NT2/D1 (cell line): ENCODE data around the gene PHLPP1.

Experiments
- DNase-seq: peaks from one replicate; pipeline ENCODE4 v3.0.0-alpha.2; 2011; ENCODE audit warnings: low read depth, low spot score
- H3K27me3 ChIP-seq: 2 replicates; pipeline ENCODE4 v1.6.0; 2011; ENCODE audit warnings: mild to moderate bottlenecking; ENCODE audit not compliant: insufficient read length, insufficient read depth
- H3K36me3 ChIP-seq: 2 replicates; pipeline ENCODE4 v1.6.1; 2011; ENCODE audit warnings: mild to moderate bottlenecking, low read length, mixed read lengths; ENCODE audit not compliant: insufficient read depth, insufficient read length
- H3K4me1 ChIP-seq: 2 replicates; pipeline ENCODE4 v1.5.1; 2011; ENCODE audit not compliant: insufficient read depth, insufficient read length
- H3K4me3 ChIP-seq: 2 replicates; pipeline ENCODE4 v1.5.1; 2011; ENCODE audit warnings: low read depth; ENCODE audit not compliant: insufficient read length
- H3K9ac ChIP-seq: 2 replicates; pipeline ENCODE4 v1.6.0; 2011; ENCODE audit warnings: low read depth; ENCODE audit not compliant: insufficient read length
- H3K9me3 ChIP-seq: 2 replicates; pipeline ENCODE4 v1.5.1; 2011; ENCODE audit warnings: mild to moderate bottlenecking, low read length; ENCODE audit not compliant: insufficient read depth
- SUZ12 ChIP-seq: IDR thresholded peaks from 2 replicates; pipeline ENCODE4 v1.6.1; 2011; ENCODE audit not compliant: insufficient read length, insufficient read depth; ENCODE audit errors: extremely low read depth
- YY1 ChIP-seq: IDR thresholded peaks from 2 replicates; pipeline ENCODE4 v1.6.1; 2011; ENCODE audit not compliant: insufficient read length, insufficient read depth
- ZNF274 ChIP-seq: IDR thresholded peaks from 2 replicates; pipeline ENCODE4 v1.6.1; 2011; ENCODE audit warnings: mild to moderate bottlenecking, low read depth, low read length

Gene PHLPP1

GRCh38 chr18:62856294-62856693 lies 141.0 kb downstream of the PHLPP1 start:
- no peak overlapping the region for H3K9ac ChIP-seq
- no peaks in the 10 kb centered on the region for H3K9me3 ChIP-seq
- no peaks in the 10 kb centered on the region for H3K27me3 ChIP-seq
- no peak overlapping the region for H3K4me3 ChIP-seq
- no peaks in the 10 kb centered on the region for H3K4me1 ChIP-seq
- no peak for TF ChIP-seq YY1
- TF ChIP-seq ZNF274: no peak
- no peak for TF ChIP-seq SUZ12
- no peak for DNase-seq
- no peaks in the 10 kb centered on the region for H3K36me3 ChIP-seq

- no peak overlapping the region for H3K9ac ChIP-seq
- no peak overlapping the region for H3K4me3 ChIP-seq
- H3K27me3 ChIP-seq: no peaks in the 10 kb centered on the region
- H3K36me3 ChIP-seq: no peaks in the 10 kb centered on the region
- no peaks in the 10 kb centered on the region for H3K4me1 ChIP-seq
- TF ChIP-seq YY1 (no peak), ZNF274 (no peak), SUZ12 (no peak)
- no peak for DNase-seq
- H3K9me3 ChIP-seq: no peaks in the 10 kb centered on the region
Observed at GRCh38 chr18:62857263-62857976, 142.1 kb downstream of the PHLPP1 start.

DNA sequence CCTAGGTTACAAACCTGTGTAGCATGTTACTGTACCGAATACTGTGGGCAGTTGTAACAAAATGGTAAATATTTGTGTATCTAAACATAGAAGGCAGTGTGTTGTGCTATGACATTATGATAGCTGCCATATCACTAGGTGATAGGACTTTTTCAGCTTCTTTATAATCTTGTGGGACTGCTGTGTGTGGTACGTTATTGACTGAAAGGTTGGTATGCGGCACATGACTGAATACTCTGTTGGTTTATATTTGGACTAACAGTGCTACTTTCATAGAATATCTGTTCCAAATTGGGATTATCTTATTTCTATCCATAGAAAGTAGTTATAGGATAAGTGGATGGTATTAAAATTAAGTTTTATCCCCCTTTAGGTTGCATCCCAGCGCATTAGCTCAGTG lies 144.7 kb downstream of the PHLPP1 start:
- Histone ChIP-seq H3K4me3 (no peak overlapping the region), H3K9ac (no peak overlapping the region), H3K36me3 (no peaks in the 10 kb centered on the region), H3K9me3 (no peaks in the 10 kb centered on the region), H3K4me1 (no peaks in the 10 kb centered on the region), H3K27me3 (no peaks in the 10 kb centered on the region)
- DNase-seq: no peak
- TF ChIP-seq YY1 (no peak), ZNF274 (no peak), SUZ12 (no peak)

GRCh38 chr18:62862466-62862865 lies 147.1 kb downstream of the PHLPP1 start:
- DNase-seq: no peak

GRCh38 chr18:62863579-62864001 lies 148.2 kb downstream of the PHLPP1 start:
- Histone ChIP-seq H3K27me3 (no peaks in the 10 kb centered on the region), H3K4me1 (no peaks in the 10 kb centered on the region), H3K9me3 (no peaks in the 10 kb centered on the region), H3K9ac (no peak overlapping the region), H3K36me3 (no peaks in the 10 kb centered on the region), H3K4me3 (no peak overlapping the region)
- DNase-seq: no peak
- TF ChIP-seq ZNF274: no peak
- no peak for TF ChIP-seq SUZ12
- no peak for TF ChIP-seq YY1

More at GRCh38 chr18:62862466-62862865, 147.1 kb downstream of the PHLPP1 start:
- Histone ChIP-seq H3K4me3 (no peak overlapping the region), H3K9ac (no peak overlapping the region), H3K9me3 (no peaks in the 10 kb centered on the region), H3K4me1 (no peaks in the 10 kb centered on the region), H3K36me3 (no peaks in the 10 kb centered on the region), H3K27me3 (no peaks in the 10 kb centered on the region)
- TF ChIP-seq YY1 (no peak), SUZ12 (no peak), ZNF274 (no peak)

- Histone ChIP-seq H3K4me3 (no peak overlapping the region), H3K27me3 (no peaks in the 10 kb centered on the region), H3K36me3 (no peaks in the 10 kb centered on the region), H3K9ac (no peak overlapping the region), H3K4me1 (no peaks in the 10 kb centered on the region), H3K9me3 (no peaks in the 10 kb centered on the region)
- DNase-seq: no peak
- TF ChIP-seq SUZ12: no peak
- no peak for TF ChIP-seq YY1
- TF ChIP-seq ZNF274: no peak
Observed at GRCh38 chr18:62865498-62865897, 150.2 kb downstream of the PHLPP1 start.

DNA sequence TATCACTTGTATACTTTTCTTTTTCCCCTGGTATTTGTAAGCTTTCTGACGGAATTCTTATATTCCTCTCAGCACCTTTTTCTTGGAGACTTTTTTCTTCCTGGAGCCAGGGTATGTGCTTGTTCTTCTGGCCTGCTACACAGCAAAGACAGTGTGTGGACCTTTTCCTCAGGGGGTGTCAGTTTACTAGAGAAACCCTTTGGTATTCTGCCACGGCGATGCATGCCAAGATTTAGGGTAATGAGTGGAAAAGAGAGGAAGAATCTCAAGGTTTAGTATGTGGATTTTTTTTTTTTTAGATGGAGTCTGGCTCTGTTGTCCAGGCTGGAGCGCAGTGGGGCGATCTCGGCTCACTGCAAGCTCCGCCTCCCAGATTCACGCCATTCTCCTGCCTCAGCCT lies 152.2 kb downstream of the PHLPP1 start:
- DNase-seq: no peak
- Histone ChIP-seq H3K4me1 (no peaks in the 10 kb centered on the region), H3K9me3 (no peaks in the 10 kb centered on the region), H3K4me3 (no peak overlapping the region), H3K36me3 (no peaks in the 10 kb centered on the region), H3K27me3 (no peaks in the 10 kb centered on the region), H3K9ac (no peak overlapping the region)
- TF ChIP-seq YY1: no peak

DNA sequence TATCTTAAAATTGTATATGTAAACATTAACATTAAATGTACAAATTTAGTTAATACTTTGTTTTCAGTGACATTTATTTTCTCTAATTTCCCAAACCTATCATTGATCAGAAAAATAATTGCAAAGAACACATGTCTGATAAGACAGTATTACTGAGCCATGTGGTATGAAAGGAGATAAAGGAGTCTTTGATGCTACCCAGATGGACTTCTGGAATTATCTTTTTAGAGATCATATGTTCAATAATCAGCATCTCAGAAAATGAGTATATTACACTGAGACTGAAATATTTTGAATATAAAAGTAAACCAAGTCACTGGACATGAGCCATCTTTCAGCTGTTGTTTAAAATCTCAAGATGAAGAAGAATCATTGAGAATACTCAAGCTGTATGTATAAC lies 153.3 kb downstream of the PHLPP1 start:
- H3K27me3 ChIP-seq: no peaks in the 10 kb centered on the region
- TF ChIP-seq ZNF274 (no peak), SUZ12 (no peak), YY1 (no peak)
- no peak overlapping the region for H3K9ac ChIP-seq
- no peaks in the 10 kb centered on the region for H3K4me1 ChIP-seq
- H3K9me3 ChIP-seq: no peaks in the 10 kb centered on the region
- no peak overlapping the region for H3K4me3 ChIP-seq
- no peak for DNase-seq
- H3K36me3 ChIP-seq: no peaks in the 10 kb centered on the region
